ENCODE data around the gene DCST1. TPM values are rescaled to one million over a fixed set of nuclear protein-coding genes. Genes with fewer than 3 reads are reported as not detected.

Gene DCST1
- total and polyA plus RNA-seq, 2 donors (not counting 1 experiment from before 2014, with no cell fraction given), result 0.22 TPM; not detected in 1

- H3K9ac ChIP-seq (ENCODE audit: low read length), result no peak overlapping the region
- Mint-ChIP-seq H3K27ac (no peak overlapping the region), H3K4me1 (peaks cover 40% of the 10 kb centered on the region), H3K27me3 (peaks cover 23% of the 10 kb centered on the region), H3K4me3 (no peak overlapping the region), H3K9me3 (ENCODE audit: insufficient read depth) (no peaks in the 10 kb centered on the region)
- H4K20me1 ChIP-seq (ENCODE audit: control insufficient read depth, insufficient read depth, low read length, poor library complexity, severe bottlenecking), result peaks cover 32% of the 10 kb centered on the region
- no peak overlapping the region for H3K4me2 ChIP-seq (replicated peaks; ENCODE audit: low read depth, low read length, poor library complexity, severe bottlenecking)
- intact Hi-C loops (cut with micrococcal nuclease), result loop anchor here (5.0 kb wide), 1 partner anchor 190 kb away; the partner anchor contains the start of gene HCN3
- no peaks in the 10 kb centered on the region for H3K79me2 ChIP-seq (ENCODE audit: control insufficient read depth, insufficient read depth, low read length)
- peaks cover 0 to 13% (median 0%) of the 10 kb centered on the region in 3 donors for H3K9me3 ChIP-seq (ENCODE audit: control extremely low read depth in 1 of 3, control insufficient read depth in 2 of 3, insufficient read depth in 1 of 3, low read length in 2 of 3)
- H3K36me3 ChIP-seq (replicated peaks in 1 of 2; ENCODE audit: control extremely low read depth in 1 of 2, control insufficient read depth in 1 of 2, extremely low read depth in 1 of 2, insufficient read depth in 2 of 2, low read length in 1 of 2), result no peaks in the 10 kb centered on the region
- H3K27me3 ChIP-seq (replicated peaks in 1 of 4; ENCODE audit: control extremely low read depth in 1 of 4, control insufficient read depth in 3 of 4, insufficient read depth in 4 of 4, low read length in 3 of 4), result peaks cover 0 to 31% (median 22%) of the 10 kb centered on the region in 4 experiments
- WGBS (ENCODE audit: insufficient coverage), result 60% methylated on average over 4 of the region's 8 CpGs
- ATAC-seq (ENCODE audit: low read depth) (no peak), DNase-seq (peak; percentile 18)
- no peak for TF ChIP-seq EZH2 (IDR thresholded peaks at IDR 0.05; ENCODE audit: borderline replicate concordance, insufficient read depth, low read depth, low read length, poor library complexity, severe bottlenecking)
- TF ChIP-seq, protein P1, sequence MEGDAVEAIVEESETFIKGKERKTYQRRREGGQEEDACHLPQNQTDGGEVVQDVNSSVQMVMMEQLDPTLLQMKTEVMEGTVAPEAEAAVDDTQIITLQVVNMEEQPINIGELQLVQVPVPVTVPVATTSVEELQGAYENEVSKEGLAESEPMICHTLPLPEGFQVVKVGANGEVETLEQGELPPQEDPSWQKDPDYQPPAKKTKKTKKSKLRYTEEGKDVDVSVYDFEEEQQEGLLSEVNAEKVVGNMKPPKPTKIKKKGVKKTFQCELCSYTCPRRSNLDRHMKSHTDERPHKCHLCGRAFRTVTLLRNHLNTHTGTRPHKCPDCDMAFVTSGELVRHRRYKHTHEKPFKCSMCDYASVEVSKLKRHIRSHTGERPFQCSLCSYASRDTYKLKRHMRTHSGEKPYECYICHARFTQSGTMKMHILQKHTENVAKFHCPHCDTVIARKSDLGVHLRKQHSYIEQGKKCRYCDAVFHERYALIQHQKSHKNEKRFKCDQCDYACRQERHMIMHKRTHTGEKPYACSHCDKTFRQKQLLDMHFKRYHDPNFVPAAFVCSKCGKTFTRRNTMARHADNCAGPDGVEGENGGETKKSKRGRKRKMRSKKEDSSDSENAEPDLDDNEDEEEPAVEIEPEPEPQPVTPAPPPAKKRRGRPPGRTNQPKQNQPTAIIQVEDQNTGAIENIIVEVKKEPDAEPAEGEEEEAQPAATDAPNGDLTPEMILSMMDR (IDR thresholded peaks at IDR 0.05), result no peak
- no peak overlapping the region for H3K4me3 ChIP-seq (ENCODE audit: control extremely low read depth in 1 of 5, extremely low read depth in 1 of 5, insufficient read depth in 1 of 5, low read depth in 2 of 5, low read length in 4 of 5)
- H2AFZ ChIP-seq (ENCODE audit: insufficient read depth, low read depth, low read length, poor library complexity, severe bottlenecking), result no peak overlapping the region
- ChIA-PET POLR2A (interaction anchor here (1.1 kb wide), 1 partner anchor 86 kb away, joined by 3 read pairs; the partner anchor contains the start of gene KRTCAP2), CTCF (interaction anchor here (0.6 to 5.5 kb wide), 8 partner anchors 8 to 608 kb away, joined by 3 to 184 read pairs (median 29); partner anchors contain the start of genes EFNA4, KRTCAP2, SLC50A1 and TRIM46)
- H3K4me1 ChIP-seq (ENCODE audit: control insufficient read depth in 2 of 2, insufficient read depth in 2 of 2, low read length in 2 of 2), result peaks cover 45 to 50% of the 10 kb centered on the region in 2 donors
- no peak overlapping the region for H3K27ac ChIP-seq (ENCODE audit: low read length in 2 of 2)
Observed at GRCh38 chr1:155086856-155087535, 53.4 kb downstream of the DCST1 start.

Data from B cell (primary cell).